ENCODE measurements around the gene AVL9.
"Not testable (repeated sequence)": the region's sequence is repeated elsewhere in the genome, so short reads cannot be mapped to it uniquely, and the experiment has no call there.

GRCh38 chr7:32500216-32500615, 4.9 kb downstream of the AVL9 start:
- not testable (repeated sequence) for TF ChIP-seq ZNF302 (CRISPR knock-in tag; IDR thresholded peaks at IDR 0.05); MAFK (IDR thresholded peaks at IDR 0.05; ENCODE audit: partially characterized antibody); CTCF (IDR thresholded peaks at IDR 0.05)

Measured in A549 (cell line).